Endothelial cell of umbilical vein (primary cell): ENCODE measurements around the gene ZNF814. TPM values are rescaled to one million over a fixed set of nuclear protein-coding genes. Genes with fewer than 3 reads are reported as not detected.

Experiments used
- BruUV-seq: library from RNA; stranded (reverse); fragments of 400-500 nt; replicated peaks from 2 replicates; lab custom pipeline; 2021; lab: Mats Ljungman, UMichigan
- CTCF ChIA-PET: fragments of 300-600, 350-600 bp; sonication (Branson Sonifier 250); formaldehyde crosslinking; loops from one replicate; lab custom pipeline; 2021; ENCODE audit warnings: antibody characterized with exemption, inconsistent platforms; lab: Charles Lee
- POLR2A ChIA-PET: fragments of 300-600, 350-600 bp; sonication (Branson Sonifier 250); formaldehyde crosslinking; loops from one replicate; lab custom pipeline; 2021; ENCODE audit warnings: antibody characterized with exemption, inconsistent platforms; lab: Charles Lee
- DNase-seq: peaks from one replicate; pipeline ENCODE4 v3.0.0-alpha.2; 2011; ENCODE audit warnings: low read depth, low spot score
- FAIRE-seq: peaks from 2 replicates; lab custom pipeline; 2011; peaks lifted over from hg19 to GRCh38; lab: Jason Lieb, UNC
- H2AFZ ChIP-seq: 2 replicates; pipeline ENCODE4 v1.6.0; 2012; ENCODE audit warnings: low read depth, low read length, control low read depth, inconsistent platforms
- H3K27ac ChIP-seq: 2 replicates; pipeline ENCODE4 v1.5.1; 2011; ENCODE audit warnings: low read depth, mild to moderate bottlenecking, control low read depth, low read length, moderate library complexity; ENCODE audit not compliant: insufficient read depth
- H3K27me3 ChIP-seq, 2 experiments: 2 replicates each; pipeline versions ENCODE4 v1.6.0 to v1.6.1; 2011; ENCODE audit warnings: low read length in 2 of 2, mixed read lengths in 1 of 2; ENCODE audit not compliant: control insufficient read depth in 2 of 2, insufficient read depth in 2 of 2
- H3K36me3 ChIP-seq, 2 experiments: 2 replicates in 1 of 2; 3 replicates in 1 of 2; pipeline ENCODE4 v1.5.1; 2011; ENCODE audit warnings: low read length in 2 of 2, mild to moderate bottlenecking in 1 of 2, moderate library complexity in 1 of 2; ENCODE audit not compliant: control insufficient read depth in 2 of 2, insufficient read depth in 2 of 2; ENCODE audit errors: extremely low read depth in 1 of 2
- H3K4me1 ChIP-seq: 3 replicates; pipeline ENCODE4 v1.5.1; 2011; ENCODE audit warnings: mild to moderate bottlenecking, low read length; ENCODE audit not compliant: control insufficient read depth, insufficient read depth; ENCODE audit errors: extremely low read depth
- H3K4me2 ChIP-seq: 2 replicates; pipeline ENCODE4 v1.6.1; 2011; ENCODE audit warnings: low read length, control low read depth, mixed read lengths; ENCODE audit not compliant: insufficient read depth
- H3K4me3 ChIP-seq, 3 experiments: fragments of 200-600 bp in 1 of 3; sonication (generic), shearing (Covaris generic) in 1 of 3; replicated peaks in 1 of 3; 2 replicates each; pipeline ENCODE4 v1.5.1; 2011 to 2016; ENCODE audit warnings: control low read depth in 3 of 3, low read length in 3 of 3, mild to moderate bottlenecking in 2 of 3, inconsistent platforms in 1 of 3, low read depth in 1 of 3, moderate library complexity in 1 of 3; ENCODE audit not compliant: insufficient read depth in 1 of 3
- H3K79me2 ChIP-seq: 2 replicates; pipeline ENCODE4 v1.6.0; 2012; ENCODE audit warnings: low read length, inconsistent platforms; ENCODE audit not compliant: control insufficient read depth, insufficient read depth
- H3K9ac ChIP-seq: replicated peaks from 2 replicates; pipeline ENCODE3; 2011; ENCODE audit warnings: low read length, control low read depth; ENCODE audit not compliant: insufficient read depth; ENCODE audit errors: extremely low read depth
- H3K9me1 ChIP-seq: replicated peaks from 3 replicates; pipeline ENCODE4 v1.6.0; 2011; ENCODE audit warnings: mild to moderate bottlenecking, low read length; ENCODE audit not compliant: control insufficient read depth, insufficient read depth; ENCODE audit errors: extremely low read depth
- H3K9me3 ChIP-seq: replicated peaks from 2 replicates; pipeline ENCODE4 v1.5.1; 2012; ENCODE audit warnings: low read length, inconsistent platforms; ENCODE audit not compliant: control insufficient read depth, insufficient read depth
- H4K20me1 ChIP-seq: replicated peaks from 2 replicates; pipeline ENCODE3; 2011; ENCODE audit warnings: mild to moderate bottlenecking, low read length; ENCODE audit not compliant: control insufficient read depth, insufficient read depth; ENCODE audit errors: extremely low read depth
- CTCF ChIP-seq, 2 donors: IDR thresholded peaks; 1 replicate in 1 of 2; 2 replicates in 1 of 2; pipeline ENCODE4 v1.5.1; 2011; ENCODE audit warnings: low read length in 2 of 2, mild to moderate bottlenecking in 2 of 2, moderate library complexity in 2 of 2, control low read depth in 1 of 2, inconsistent platforms in 1 of 2, low read depth in 1 of 2; ENCODE audit not compliant: insufficient read depth in 1 of 2; ENCODE audit errors: extremely low read depth in 1 of 2
- EZH2 ChIP-seq: IDR thresholded peaks from 2 replicates; pipeline ENCODE4 v1.6.1; 2012; ENCODE audit warnings: borderline replicate concordance, low read depth, mild to moderate bottlenecking, moderate library complexity, low read length, inconsistent platforms; ENCODE audit not compliant: severe bottlenecking
- FOS ChIP-seq: IDR thresholded peaks from 2 replicates; pipeline ENCODE4 v1.6.1; 2011; ENCODE audit warnings: mild to moderate bottlenecking, low read length, moderate library complexity, borderline replicate concordance; ENCODE audit not compliant: insufficient read depth
- GATA2 ChIP-seq: IDR thresholded peaks from 2 replicates; pipeline ENCODE4 v1.7.0; 2011; ENCODE audit warnings: low read depth, mild to moderate bottlenecking, moderate library complexity, mixed read lengths, low read length; ENCODE audit not compliant: insufficient read length, insufficient read depth
- JUN ChIP-seq: IDR thresholded peaks from 2 replicates; pipeline ENCODE4 v1.6.1; 2011; ENCODE audit warnings: borderline replicate concordance, low read depth; ENCODE audit not compliant: insufficient read length, insufficient read depth
- MAX ChIP-seq: IDR thresholded peaks from 2 replicates; pipeline ENCODE4 v1.6.1; 2011; ENCODE audit not compliant: insufficient read depth, insufficient read length
- MYC ChIP-seq: IDR thresholded peaks from one replicate; pipeline ENCODE4 v1.6.1; 2011; ENCODE audit warnings: mild to moderate bottlenecking, low read depth, low read length
- POLR2A ChIP-seq: IDR thresholded peaks from 2 replicates; pipeline ENCODE4 v1.6.1; 2012; ENCODE audit warnings: low read depth, mild to moderate bottlenecking, control low read depth, low read length
- POLR2AphosphoS5 ChIP-seq: IDR thresholded peaks from 2 replicates; pipeline ENCODE4 v1.6.1; 2012; ENCODE audit warnings: low read depth, mild to moderate bottlenecking, control low read depth, low read length, moderate library complexity; ENCODE audit not compliant: insufficient read depth
- dilution Hi-C: fragments of 300-500 bp; cut with MboI; formaldehyde crosslinking; loops from one replicate; pipeline ENCODE4 v1.15.0; 2019; ENCODE audit warnings: low sequenced_read_pairs; ENCODE audit not compliant: extremely low pct_ligation_motif_present
- intact Hi-C: fragments of 100-400 bp; cut with micrococcal nuclease; formaldehyde crosslinking; loops from one replicate; pipeline ENCODE4 v1.10.0; 2022
- polyA plus RNA-seq, 4 experiments: library from polyadenylated mRNA; depleted of rRNA in 3 of 4; stranded (reverse) in 3 of 4; unstranded in 1 of 4; fragments of >200 nt; gene quantifications; 2 replicates each; pipeline versions ENCODE4 v1.2.1 to v1.2.3, GENCODE V29; 2011 to 2012; ENCODE audit warnings: missing spikeins in 1 of 4
- total RNA-seq: library from RNA; stranded (reverse); gene quantifications from 2 replicates; pipeline ENCODE4 v1.2.3, GENCODE V29; 2021

The ZNF814 gene
- total and polyA plus RNA-seq, 2 donors (not counting 3 experiments of a cell fraction or from before 2014, with no cell fraction given): 5.7 to 7.9 TPM

GRCh38 chr19:57829316-57829715, 59.5 kb downstream of the ZNF814 start:
- H3K4me1 ChIP-seq: peaks cover 3% of the 10 kb centered on the region
- H3K4me3 ChIP-seq: no peak overlapping the region
- no peaks in the 10 kb centered on the region for H4K20me1 ChIP-seq
- peaks cover 54% of the 10 kb centered on the region for H3K79me2 ChIP-seq
- DNase-seq (no peak), FAIRE-seq (no peak)
- TF ChIP-seq POLR2A (no peak), MYC (no peak), MAX (no peak), GATA2 (no peak), JUN (no peak), FOS (no peak), EZH2 (no peak), CTCF (IDR thresholded peaks at IDR 0.05; ENCODE audit: extremely low read depth in 1 of 2, insufficient read depth in 1 of 2, low read depth in 1 of 2, low read length in 2 of 2) (no peak), POLR2AphosphoS5 (no peak)
- no TSS peak for BruUV-seq
- ChIA-PET CTCF (no interaction called here), POLR2A (no interaction called here)
- H3K27me3 ChIP-seq: no peaks in the 10 kb centered on the region
- no peak overlapping the region for H3K9ac ChIP-seq
- H3K9me1 ChIP-seq: no peaks in the 10 kb centered on the region
- H3K27ac ChIP-seq: no peak overlapping the region
- dilution Hi-C loops (no loop called here), intact Hi-C loops (no loop called here)
- H3K4me2 ChIP-seq: no peak overlapping the region
- no peaks in the 10 kb centered on the region for H3K36me3 ChIP-seq
- H2AFZ ChIP-seq: no peak overlapping the region
- no peaks in the 10 kb centered on the region for H3K9me3 ChIP-seq
